ENCODE data around the gene FAM78B. TPM values are rescaled to one million over a fixed set of nuclear protein-coding genes. Genes with fewer than 3 reads are reported as not detected.

FAM78B gene
- total RNA-seq, 1 donor from 2014 or later, result 2.6 TPM

DNA sequence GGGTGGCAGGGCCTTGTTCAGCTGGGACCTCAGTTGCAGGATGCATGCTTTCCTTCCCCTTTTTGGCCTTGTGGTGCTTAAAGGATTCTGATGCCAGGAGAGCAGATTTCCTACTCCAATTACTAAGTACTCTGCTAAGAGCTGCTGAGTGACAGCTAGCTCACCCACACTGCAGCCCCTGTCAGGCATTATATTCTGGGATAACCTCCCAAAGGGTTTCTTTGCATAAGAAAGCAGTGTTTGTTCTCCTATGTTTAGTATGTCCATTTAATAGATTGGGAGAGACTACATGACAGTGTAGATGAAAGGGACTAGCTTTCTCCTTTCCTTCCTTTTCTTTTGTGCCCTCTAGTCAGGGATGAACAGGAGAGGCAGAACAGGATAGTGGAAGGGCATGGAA, 100.7 kb downstream of the FAM78B start:
- no peak for DNase-seq (ENCODE audit: low spot score)

DNA sequence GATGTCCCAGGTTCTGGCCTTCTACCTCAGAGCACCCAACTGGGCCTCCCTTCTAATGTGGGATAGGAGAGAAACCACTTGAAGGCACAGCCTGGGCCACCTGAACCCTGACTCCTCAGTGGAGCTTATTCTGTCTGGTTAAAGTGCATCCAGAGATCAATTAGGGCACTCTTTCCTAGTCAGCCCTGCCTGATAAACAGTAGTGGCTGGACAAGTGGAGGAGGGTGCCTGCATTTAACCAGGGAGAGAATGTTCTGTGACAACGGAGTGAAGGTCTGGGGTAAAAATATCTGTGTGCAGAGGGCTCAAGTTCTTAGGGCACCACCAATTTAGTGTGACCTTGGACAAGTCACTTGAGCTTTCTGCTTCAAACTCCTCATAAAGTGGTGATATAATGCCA, 101.8 kb downstream of the FAM78B start:
- no peak for DNase-seq (ENCODE audit: low spot score)

DNA sequence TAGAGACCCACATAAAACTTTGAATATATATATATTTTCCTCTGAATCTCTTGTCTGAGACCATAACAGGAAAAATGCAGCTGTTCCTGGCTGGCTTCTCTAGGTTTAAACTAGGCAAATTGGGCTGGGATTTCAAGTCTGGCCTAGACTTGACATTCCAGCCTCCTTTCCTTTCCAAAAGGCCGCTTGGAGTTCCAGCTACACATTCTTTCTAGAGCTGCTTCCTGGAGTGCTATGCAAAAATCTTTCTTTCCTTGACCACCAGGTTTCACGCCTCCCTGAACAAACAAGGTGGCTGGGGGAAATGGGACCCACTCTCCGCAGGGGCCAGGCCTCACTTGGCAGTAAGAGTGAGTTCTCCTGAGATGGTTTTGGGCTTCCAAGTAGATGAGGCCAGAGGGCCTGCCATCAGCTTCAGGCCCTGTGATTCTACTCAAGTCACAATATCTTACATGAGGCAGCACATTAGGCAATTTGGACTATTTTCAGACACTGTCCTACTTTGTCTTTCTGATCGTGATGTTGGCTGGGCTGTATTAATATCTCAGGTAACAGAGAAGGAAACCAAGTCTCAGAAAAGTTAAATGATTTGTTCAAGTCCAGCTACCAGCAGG, 102.4 kb downstream of the FAM78B start:
- DNase-seq (ENCODE audit: low spot score), result no peak

DNA sequence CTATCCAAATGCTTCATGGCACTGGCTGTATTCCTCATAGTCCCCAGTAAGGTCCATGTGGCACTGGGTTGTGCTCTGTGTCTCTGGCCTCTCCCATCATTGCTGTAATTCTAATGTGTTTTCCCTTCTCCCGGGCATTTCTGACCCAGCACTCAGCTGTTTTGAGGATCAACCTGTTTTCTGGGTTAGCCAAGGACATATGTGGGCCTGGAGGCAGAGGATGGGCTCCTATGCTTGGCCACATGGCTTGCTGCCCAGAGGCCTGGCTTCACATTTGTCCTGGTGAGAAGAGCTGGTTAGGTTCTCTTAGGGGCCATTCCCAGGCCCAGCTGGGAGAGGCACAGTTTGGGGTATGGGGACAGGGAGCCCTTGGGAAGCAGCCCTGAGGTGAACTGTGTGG, 103.1 kb downstream of the FAM78B start:
- no peak for DNase-seq (ENCODE audit: low spot score)

DNA sequence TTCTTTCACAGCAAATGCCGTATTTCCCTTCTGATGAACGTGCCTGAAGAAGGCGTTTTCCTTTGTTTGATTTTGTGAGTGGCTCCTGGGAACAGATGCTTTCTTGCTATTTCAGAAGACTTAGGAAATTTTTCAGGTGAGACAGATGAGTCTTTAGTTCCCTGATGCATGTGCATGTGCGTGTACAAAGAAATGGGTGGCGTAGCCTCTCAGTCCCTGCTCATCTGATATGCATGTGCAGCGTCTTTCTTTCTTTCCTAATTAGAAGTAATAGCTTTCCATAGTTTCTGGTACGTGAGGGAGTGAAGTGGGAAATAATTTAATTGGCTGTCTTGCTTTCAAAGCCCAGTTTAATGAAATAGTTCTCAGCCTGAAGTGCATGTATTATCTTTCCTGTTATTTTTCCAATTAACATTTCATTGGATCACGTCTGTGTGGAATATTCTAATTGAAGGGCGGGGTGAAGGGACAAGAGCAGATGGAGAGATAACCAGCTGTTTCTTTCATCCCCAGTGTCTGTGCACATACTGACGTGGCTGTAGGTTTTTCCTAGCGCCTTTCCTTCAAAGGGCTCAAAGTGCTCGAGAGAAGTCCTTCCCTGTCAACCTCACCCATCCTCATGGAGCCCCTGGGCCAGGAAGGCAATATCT, 104.3 kb downstream of the FAM78B start:
- no peak for DNase-seq (ENCODE audit: low spot score)

DNA sequence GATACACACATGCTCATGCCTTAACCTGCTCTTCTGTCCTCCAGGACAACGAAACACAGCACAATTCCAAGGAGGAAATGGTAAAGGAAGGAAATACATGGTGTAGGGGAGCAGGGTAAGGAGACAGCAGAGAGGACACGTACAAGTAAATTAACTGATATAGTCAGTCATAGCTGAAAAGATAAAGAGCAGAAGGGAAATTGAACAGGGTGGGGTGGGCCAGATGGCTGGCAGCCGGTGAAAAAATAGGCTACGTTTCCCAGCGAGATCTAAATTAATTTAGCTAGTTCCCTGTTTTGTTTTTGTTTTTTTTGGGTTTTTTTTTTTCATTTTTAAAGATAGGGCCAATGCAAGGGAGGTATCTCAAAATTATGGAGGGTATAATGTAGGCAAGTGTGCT, 109.2 kb downstream of the FAM78B start:
- no peak for DNase-seq (ENCODE audit: low spot score)

DNA sequence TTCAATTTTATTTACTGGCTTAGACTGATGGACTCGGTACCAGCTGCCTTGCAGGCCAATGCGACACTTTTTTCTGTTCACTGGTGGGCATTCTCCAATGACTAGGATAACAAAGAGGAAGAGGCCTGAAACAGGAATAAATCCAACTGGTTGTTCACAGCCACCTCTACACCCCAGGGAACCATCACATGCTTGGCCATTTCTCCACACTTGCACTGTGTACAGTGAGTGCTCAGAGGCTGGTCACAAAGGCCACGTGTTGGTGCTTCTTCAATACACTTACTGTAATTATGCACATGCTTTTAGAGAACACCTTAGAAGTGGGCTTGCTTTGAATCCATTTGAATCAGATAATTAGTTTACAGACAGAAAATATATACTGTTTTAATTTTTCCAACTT, 113.4 kb downstream of the FAM78B start:
- no peak for DNase-seq (ENCODE audit: low spot score)

DNA sequence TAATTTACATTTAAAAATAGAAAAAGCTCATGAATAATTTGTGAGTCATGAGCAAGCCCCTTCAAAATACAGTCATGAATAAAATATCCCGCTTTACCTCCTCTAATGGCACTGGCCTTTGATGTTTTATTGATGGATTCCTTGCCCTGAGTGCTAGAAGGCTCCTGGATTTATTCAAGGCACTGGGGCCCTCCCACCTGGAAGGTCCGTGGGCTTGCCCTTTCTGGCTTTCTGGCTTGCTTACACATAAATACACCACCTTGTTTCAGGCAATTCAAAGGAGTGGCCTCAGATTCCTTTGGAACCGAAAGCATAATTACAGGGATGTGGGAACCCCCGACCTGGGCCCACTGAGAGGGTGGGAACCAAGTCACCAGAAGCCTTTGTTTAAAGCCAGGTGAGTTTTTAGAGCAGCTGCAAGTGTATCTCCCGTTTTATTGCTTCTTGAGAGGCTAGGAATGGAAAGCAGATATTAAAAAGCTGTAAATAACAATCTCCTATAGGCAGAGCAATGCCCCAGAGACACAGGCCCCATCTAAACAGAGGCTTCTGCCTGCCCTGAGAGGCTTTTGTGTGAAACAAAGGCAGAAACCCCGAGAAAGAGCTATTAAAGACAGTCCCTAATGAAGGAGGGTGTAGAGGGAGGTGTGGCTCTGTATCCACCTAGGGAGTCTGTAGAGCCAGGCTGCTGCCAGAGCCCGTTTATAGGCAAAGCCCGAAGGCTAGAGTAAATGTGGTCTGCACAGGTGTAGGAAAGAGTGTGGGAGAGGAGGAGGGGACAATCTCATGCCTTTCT, 126.4 kb downstream of the FAM78B start:
- DNase-seq (ENCODE audit: low spot score), result no peak

DNA sequence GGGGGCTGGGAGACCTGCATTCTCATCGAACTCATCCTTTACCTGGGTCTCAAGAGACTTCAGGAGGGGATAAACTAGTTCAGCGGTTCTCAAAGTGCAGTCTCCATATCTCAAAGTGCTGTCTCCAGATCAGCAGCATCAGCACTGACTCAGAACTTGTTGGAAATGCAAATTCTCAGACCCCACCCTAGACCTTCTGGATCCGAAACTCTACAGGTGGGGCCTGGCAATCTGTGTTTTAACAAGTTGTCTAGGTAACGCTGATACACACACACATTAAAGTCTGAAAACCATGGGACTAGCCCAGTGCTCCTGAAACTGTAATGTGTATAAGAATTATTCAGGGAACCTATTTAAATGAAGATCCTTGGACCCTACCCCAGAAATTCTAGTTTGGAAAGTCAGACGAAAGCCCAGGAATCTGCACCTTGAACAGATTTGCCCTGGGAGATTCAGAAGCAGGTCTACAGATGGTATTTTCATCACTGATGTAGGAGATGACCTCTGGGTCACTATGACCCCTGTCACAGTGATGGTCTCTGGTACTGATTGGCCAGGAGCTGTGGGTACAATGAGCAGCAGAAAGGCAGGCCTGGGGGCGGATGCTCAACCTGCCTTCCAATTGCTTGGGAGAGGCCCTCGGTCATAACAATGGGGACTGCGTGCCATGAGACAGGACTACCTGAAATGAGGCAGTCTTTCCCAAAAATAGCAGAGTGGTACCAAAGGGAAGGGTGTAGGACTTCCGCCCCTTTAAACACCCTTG, 127.2 kb downstream of the FAM78B start:
- no peak for DNase-seq (ENCODE audit: low spot score)

DNA sequence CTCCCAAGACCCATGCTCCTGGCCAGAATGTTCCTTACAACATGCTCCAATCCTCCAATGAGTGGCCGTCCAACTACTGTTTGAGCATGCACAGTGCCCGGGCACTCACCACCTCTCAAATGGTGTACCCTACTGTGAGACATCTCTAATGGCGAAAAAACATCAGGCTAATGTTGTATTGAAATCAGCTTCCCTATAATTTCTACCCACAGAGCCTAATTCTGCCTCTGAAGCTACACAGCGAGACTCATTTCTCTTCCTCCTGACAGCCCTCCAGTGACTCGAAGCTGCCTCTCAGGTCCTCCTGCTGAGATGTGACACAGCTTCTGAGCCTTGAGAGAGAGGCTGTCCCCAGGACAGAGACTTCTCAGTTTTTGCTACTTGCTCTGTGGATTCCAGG, 130.7 kb downstream of the FAM78B start:
- no peak for DNase-seq (ENCODE audit: low spot score)

DNA sequence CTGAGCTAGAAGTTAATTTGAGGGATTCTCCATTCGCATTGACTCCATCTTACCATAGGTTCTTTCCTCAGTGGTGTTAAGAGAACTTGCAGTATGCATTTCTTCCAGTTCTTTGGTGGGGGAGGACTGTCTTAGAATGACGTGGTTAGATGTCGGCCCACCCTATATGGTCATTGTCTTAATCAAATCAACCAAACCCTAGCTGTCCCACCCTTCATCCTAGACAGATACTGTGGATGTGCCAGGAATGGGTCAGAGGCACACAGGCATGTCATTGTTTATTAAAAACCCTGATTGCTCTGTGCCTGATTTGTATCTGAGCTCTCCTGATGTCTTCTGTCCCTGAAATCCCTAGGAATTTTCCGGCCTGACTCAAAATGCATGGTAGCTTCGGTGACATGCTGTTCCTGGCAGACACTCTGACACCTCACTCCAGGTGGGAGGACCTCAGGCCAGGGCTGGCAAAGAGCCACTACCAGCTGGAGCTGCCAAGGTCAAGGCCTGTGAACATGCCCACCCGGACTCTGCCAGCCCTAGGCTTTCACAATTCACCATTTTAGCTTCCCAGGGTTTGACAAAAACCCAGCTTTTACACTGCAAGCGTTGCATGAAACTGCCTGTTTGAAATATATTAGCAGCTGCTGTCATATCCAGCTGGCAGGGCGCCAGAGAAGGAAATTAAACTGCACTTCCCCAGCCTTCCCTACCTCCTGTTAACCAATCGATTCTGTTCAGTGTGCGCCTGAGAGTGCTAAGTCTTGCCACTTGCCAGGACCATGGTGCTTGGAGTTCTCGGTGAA, 134.0 kb downstream of the FAM78B start:
- peak; percentile 73 for DNase-seq (ENCODE audit: low spot score)

DNA sequence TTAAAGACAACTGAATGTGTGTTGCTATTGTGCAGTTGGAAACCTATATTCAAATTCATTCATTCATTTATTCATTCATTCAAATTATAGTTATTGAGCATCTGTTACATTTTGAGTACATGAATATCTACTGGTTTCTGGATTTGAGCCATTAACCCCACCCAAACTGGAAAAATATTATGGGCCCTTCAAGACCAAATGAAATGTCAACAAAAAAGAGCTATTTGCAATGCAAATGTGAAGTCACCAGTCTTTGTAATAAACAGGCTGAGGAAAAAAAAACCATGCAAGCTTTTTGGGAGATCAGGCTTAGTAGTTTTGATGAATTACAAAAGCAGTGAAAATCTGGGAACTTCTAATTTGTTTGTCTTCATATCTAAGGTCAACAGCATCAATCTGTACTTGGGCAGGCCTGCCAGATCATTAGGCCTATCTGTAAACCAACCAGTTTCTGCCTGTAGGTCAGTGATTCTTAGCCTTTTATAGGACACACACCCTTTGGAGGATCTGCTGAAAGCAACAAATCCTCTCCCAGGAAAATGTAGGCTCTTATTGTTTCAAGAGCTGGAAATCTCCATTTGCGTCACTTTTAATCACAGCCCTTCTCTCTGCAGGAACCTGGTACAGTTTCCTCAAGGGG, 134.7 kb downstream of the FAM78B start:
- no peak for DNase-seq (ENCODE audit: low spot score)

DNA sequence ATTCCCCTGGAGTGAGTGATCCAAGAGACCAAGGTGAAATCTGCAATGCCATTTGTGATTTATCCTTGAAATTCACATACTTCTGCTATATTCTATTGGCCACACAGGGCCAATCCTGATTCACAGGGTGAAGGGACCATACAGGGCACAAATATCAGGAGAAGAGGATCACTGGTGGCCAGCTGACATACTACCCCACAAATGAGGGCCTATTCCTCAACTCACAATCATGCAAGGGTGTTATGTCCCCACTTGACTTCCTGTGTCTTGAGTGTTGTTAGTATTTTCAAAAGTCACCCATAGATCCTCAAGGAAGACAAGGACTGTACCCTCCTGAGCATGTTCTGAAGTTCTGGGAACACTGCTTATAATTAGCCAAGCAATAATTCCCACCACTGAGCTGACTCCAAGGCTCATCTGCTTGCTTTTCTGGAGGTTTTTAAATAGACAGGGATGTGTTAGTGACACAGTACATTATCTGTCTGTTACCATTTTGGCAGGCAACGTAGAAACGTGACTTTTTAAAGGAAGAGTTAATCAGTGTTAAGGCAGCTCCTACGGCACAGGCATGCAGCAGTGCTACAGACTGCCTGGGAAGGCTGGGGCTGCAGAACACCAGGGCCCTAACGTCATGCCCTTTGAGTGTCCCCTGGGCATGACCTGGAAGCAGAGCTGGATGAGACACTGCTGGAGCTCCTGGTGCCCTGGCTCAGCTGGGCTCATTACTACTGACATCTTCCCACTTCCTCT, 137.4 kb downstream of the FAM78B start:
- DNase-seq (ENCODE audit: low spot score), result no peak

DNA sequence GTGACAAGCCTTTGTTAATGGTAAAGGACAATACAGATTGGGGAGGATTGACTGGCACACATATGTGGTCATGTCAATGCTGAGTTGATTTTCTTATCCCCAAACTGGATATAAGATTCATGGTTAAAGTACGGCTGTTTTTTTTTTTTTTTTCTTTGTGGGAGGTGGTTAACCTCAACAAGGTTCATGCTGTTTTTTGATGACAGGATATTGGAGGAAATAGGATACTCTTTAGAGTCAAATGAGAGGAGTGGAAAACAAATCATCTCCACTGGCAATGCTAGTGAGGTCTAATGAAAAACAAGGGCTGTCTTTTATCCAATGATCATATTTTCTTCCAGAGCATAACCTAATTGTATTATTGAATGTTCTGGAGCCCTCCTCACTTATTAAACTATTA, 140.2 kb downstream of the FAM78B start:
- DNase-seq (ENCODE audit: low spot score), result no peak

DNA sequence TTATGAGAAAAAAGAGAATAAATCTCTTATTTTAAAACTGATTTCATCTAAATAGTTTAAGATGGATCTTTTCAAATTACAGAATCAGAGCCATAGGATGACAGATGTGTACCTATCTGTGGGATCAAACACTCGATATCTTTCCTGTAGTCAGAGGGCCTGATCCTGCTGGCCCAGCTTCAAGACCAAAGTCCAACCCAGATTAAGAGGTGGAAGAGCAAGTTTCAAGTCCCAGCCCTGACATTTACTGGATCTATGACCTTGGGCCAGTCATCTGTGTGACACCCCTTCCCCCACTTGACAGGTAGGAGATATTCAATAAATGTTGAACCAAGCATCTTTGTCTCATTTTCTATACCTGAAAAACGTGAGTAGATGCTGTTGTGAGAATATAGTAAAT, 140.7 kb downstream of the FAM78B start:
- peak; percentile 66 for DNase-seq (ENCODE audit: low spot score)

DNA sequence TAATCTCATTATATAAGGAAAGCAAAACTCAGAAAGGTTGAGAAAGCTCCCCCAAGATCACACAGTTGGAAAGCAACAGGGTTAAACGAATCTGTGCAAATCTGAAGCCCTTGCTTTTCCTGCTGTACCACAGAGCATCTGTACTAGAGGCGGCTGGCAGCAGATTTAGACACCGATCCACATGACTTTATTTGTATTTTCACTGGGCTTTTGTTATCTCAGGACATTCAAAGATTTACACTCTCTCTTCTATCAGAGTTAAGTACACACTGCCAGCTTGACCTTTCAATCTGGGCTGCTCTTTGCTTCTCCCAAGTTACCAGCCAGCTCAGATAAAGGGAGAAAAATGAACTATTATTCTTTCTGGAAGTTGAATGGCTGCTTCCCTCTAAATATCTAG, 146.6 kb downstream of the FAM78B start:
- DNase-seq (ENCODE audit: low spot score), result peak; percentile 19
